ENCODE results near the gene PCSK2. TPM values are rescaled to one million over a fixed set of nuclear protein-coding genes. Genes with fewer than 3 reads are reported as not detected.
A peak's percentile ranks its signal among the peaks of the same experiment; 100 is the strongest.

PCSK2 gene
- total and polyA plus RNA-seq, 2 of the 8 experiments (the other 6 are each of a cell fraction or from before 2014, with no cell fraction given): 1.9 to 4.2 TPM

DNA sequence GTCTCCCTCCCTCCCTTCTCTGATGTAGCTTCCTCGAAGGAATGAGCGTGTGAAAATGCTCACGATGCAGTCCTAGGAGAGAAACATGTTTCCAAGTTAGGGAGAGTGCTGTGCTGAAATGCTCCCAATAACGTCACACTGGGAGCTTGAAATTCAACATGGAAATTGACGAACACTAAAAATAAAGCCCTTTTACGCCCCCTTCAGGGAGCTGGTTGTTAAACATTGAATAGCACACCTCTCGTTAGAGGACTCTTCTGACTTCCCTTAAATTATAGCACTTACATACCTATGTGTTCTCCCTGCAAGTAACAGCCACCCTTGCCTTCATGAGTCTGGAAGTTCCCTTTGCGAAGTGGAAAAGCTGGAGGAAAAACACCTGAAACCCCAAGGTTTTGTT is 215.7 kb downstream of the PCSK2 start:
- Histone ChIP-seq H3K79me1 (ENCODE audit: low read depth, low read length) (no peaks in the 10 kb centered on the region), H3K23ac (ENCODE audit: insufficient read length) (no peak overlapping the region), H3K27me3 (replicated peaks in 1 of 4; ENCODE audit: control insufficient read depth in 3 of 4, extremely low read depth in 1 of 4, insufficient read depth in 3 of 4, low read length in 3 of 4) (peaks cover 0 to 2% (median 0%) of the 10 kb centered on the region in 4 experiments; a peak in 2 of 7 replicates), H3K36me3 (ENCODE audit: control insufficient read depth in 2 of 4, insufficient read depth in 4 of 4, low read length in 3 of 4) (no peaks in the 10 kb centered on the region), H3K9ac (replicated peaks in 1 of 4; ENCODE audit: extremely low read depth in 1 of 4, low read depth in 3 of 4, low read length in 3 of 4) (no peak overlapping the region), H3K4ac (replicated peaks; ENCODE audit: insufficient read length, low read depth, low read length) (no peak overlapping the region), H4K91ac (replicated peaks; ENCODE audit: insufficient read length, low read length) (no peak overlapping the region), H3K79me2 (ENCODE audit: control insufficient read depth in 1 of 2, insufficient read depth in 2 of 2, low read length in 2 of 2) (no peaks in the 10 kb centered on the region), H2AFZ (ENCODE audit: low read length) (no peak overlapping the region), H4K5ac (ENCODE audit: insufficient read length, low read depth, low read length) (no peak overlapping the region), H3K14ac (ENCODE audit: insufficient read length) (no peak overlapping the region), H2BK5ac (ENCODE audit: low read depth, low read length) (no peak overlapping the region), H3K27ac (ENCODE audit: low read depth, low read length) (no peak overlapping the region), H3K9me3 (ENCODE audit: insufficient read depth in 2 of 2, low read depth in 1 of 2, low read length in 1 of 2) (no peaks in the 10 kb centered on the region), H3K4me1 (replicated peaks in 1 of 4; ENCODE audit: control insufficient read depth in 3 of 4, insufficient read depth in 4 of 4, low read length in 3 of 4) (no peaks in the 10 kb centered on the region), H2AK5ac (ENCODE audit: low read depth, low read length) (no peak overlapping the region), H3K4me3 (ENCODE audit: extremely low read depth in 1 of 4, insufficient read depth in 2 of 4, low read depth in 3 of 4, low read length in 4 of 4) (no peak overlapping the region), H2BK120ac (replicated peaks; ENCODE audit: low read depth, low read length) (no peak overlapping the region), H3K56ac (replicated peaks; ENCODE audit: insufficient read length, low read depth, low read length) (no peak overlapping the region), H4K20me1 (replicated peaks in 1 of 2; ENCODE audit: control insufficient read depth in 1 of 2, insufficient read depth in 2 of 2, low read length in 2 of 2) (no peaks in the 10 kb centered on the region), H3K18ac (ENCODE audit: extremely low read depth, low read length) (no peak overlapping the region), H3K4me2 (ENCODE audit: insufficient read depth in 1 of 2, low read depth in 2 of 2, low read length in 2 of 2) (no peak overlapping the region), H4K8ac (ENCODE audit: extremely low read depth, insufficient read depth, low read length) (no peak overlapping the region), H2BK12ac (ENCODE audit: low read depth, low read length) (no peak overlapping the region), H2BK20ac (ENCODE audit: low read length) (no peak overlapping the region), H2BK15ac (ENCODE audit: low read length) (no peak overlapping the region), H3K23me2 (ENCODE audit: low read depth, low read length) (no peaks in the 10 kb centered on the region)
- POLR2A ChIA-PET (ENCODE audit: partially characterized antibody): no interaction called here
- WGBS, 2 experiments (ENCODE audit: extremely low coverage in 1 of 2, insufficient coverage in 1 of 2, insufficient read length in 1 of 2, insufficient replicate concordance in 2 of 2, low coverage in 1 of 2, low lambda C conversion rate in 2 of 2, missing lambda C conversion rate in 1 of 2): 49% methylated on average over 8 of the region's 8 CpGs; no CpG with 5 or more reads in 1 of the 2 experiments
- FAIRE-seq: peak; percentile 73
- TF ChIP-seq ASH2L (IDR thresholded peaks at IDR 0.05; ENCODE audit: low read length) (no peak), RAD21 (IDR thresholded peaks at IDR 0.05 in 1 of 2, conservative IDR thresholded peaks at IDR 0.05 in 1 of 2; ENCODE audit: low read depth in 2 of 2, low read length in 2 of 2) (peak; percentile 76 to 78), PHF8 (conservative IDR thresholded peaks at IDR 0.05; ENCODE audit: low read depth, low read length) (no peak)
- TF ChIP-seq, protein P1, sequence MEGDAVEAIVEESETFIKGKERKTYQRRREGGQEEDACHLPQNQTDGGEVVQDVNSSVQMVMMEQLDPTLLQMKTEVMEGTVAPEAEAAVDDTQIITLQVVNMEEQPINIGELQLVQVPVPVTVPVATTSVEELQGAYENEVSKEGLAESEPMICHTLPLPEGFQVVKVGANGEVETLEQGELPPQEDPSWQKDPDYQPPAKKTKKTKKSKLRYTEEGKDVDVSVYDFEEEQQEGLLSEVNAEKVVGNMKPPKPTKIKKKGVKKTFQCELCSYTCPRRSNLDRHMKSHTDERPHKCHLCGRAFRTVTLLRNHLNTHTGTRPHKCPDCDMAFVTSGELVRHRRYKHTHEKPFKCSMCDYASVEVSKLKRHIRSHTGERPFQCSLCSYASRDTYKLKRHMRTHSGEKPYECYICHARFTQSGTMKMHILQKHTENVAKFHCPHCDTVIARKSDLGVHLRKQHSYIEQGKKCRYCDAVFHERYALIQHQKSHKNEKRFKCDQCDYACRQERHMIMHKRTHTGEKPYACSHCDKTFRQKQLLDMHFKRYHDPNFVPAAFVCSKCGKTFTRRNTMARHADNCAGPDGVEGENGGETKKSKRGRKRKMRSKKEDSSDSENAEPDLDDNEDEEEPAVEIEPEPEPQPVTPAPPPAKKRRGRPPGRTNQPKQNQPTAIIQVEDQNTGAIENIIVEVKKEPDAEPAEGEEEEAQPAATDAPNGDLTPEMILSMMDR (IDR thresholded peaks at IDR 0.05; ENCODE audit: control extremely low read depth in 1 of 3, insufficient read depth in 1 of 3, low read depth in 1 of 3, low read length in 3 of 3): peak in 2 of 3 experiments; percentile 55 to 71; a peak in 3 of 4 replicates
- CTCF ChIA-PET (ENCODE audit: partially characterized antibody): interaction anchor here (0.5 to 2.7 kb wide), 28 partner anchors 9 to 1243 kb away, joined by 3 to 18 read pairs (median 3); no protein-coding TSS in a partner anchor
- no peak for DNase-seq (ENCODE audit: low read depth in 1 of 2, low spot score in 2 of 2)

Data from H1 (cell line).